H9 (cell line): ENCODE measurements around the gene PIP5K1C. TPM values are rescaled to one million over a fixed set of nuclear protein-coding genes. Genes with fewer than 3 reads are reported as not detected.

Experiments
- DNase-seq: peaks from one replicate; pipeline ENCODE4 v3.0.0-alpha.2; 2017
- H2AFZ ChIP-seq: one replicate; pipeline ENCODE4 v1.6.1; 2013; ENCODE audit warnings: mild to moderate bottlenecking, low read length, control low read depth, moderate library complexity
- H2AK5ac ChIP-seq: 2 replicates; pipeline ENCODE4 v1.6.1; 2013; ENCODE audit warnings: low read length, control low read depth, mixed read lengths; ENCODE audit not compliant: insufficient read length
- H2BK120ac ChIP-seq: one replicate; pipeline ENCODE4 v1.6.1; 2013; ENCODE audit warnings: low read depth, mild to moderate bottlenecking, low read length, control low read depth, inconsistent platforms; ENCODE audit not compliant: poor library complexity, severe bottlenecking
- H2BK12ac ChIP-seq: 2 replicates; pipeline ENCODE4 v1.6.1; 2013; ENCODE audit warnings: low read length, control low read depth, mixed read lengths, low read depth; ENCODE audit not compliant: insufficient read length
- H2BK15ac ChIP-seq: 2 replicates; pipeline ENCODE4 v1.6.1; 2013; ENCODE audit warnings: low read depth, low read length, control low read depth
- H2BK20ac ChIP-seq: one replicate; pipeline ENCODE4 v1.6.1; 2013; ENCODE audit warnings: low read depth, mild to moderate bottlenecking, low read length, control low read depth, inconsistent platforms; ENCODE audit not compliant: poor library complexity, severe bottlenecking
- H2BK5ac ChIP-seq: 2 replicates; pipeline ENCODE4 v1.6.1; 2013; ENCODE audit warnings: low read length, control low read depth, mixed read lengths; ENCODE audit not compliant: insufficient read length
- H3K14ac ChIP-seq: 2 replicates; pipeline ENCODE4 v1.6.1; 2013; ENCODE audit warnings: low read length, control low read depth; ENCODE audit not compliant: insufficient read depth
- H3K18ac ChIP-seq: 2 replicates; pipeline ENCODE4 v1.6.1; 2013; ENCODE audit warnings: low read depth, mild to moderate bottlenecking, mixed read lengths, low read length, control low read depth; ENCODE audit not compliant: insufficient read length
- H3K23ac ChIP-seq: 2 replicates; pipeline ENCODE4 v1.6.1; 2013; ENCODE audit warnings: low read length, control low read depth, mixed read lengths, low read depth; ENCODE audit not compliant: insufficient read length
- H3K23me2 ChIP-seq: 2 replicates; pipeline ENCODE4 v1.6.1; 2013; ENCODE audit warnings: low read depth, mild to moderate bottlenecking, mixed read lengths, low read length, control low read depth; ENCODE audit not compliant: insufficient read length, poor library complexity, severe bottlenecking
- H3K27ac ChIP-seq: 2 replicates; pipeline ENCODE4 v1.5.1; 2013; ENCODE audit warnings: low read length, control low read depth, mixed read lengths, low read depth; ENCODE audit not compliant: insufficient read length
- H3K27me3 ChIP-seq: 2 replicates; pipeline ENCODE4 v1.6.1; 2013; ENCODE audit warnings: low read length, control low read depth, inconsistent platforms; ENCODE audit not compliant: insufficient read depth
- H3K4ac ChIP-seq: 2 replicates; pipeline ENCODE4 v1.6.1; 2013; ENCODE audit warnings: low read depth, mild to moderate bottlenecking, control low read depth, inconsistent platforms, low read length, moderate library complexity
- H3K4me1 ChIP-seq: 2 replicates; pipeline ENCODE4 v1.6.1; 2013; ENCODE audit warnings: low read length, control low read depth, inconsistent platforms; ENCODE audit not compliant: insufficient read depth
- H3K4me2 ChIP-seq: 2 replicates; pipeline ENCODE4 v1.6.1; 2013; ENCODE audit warnings: low read length, control low read depth, mixed read lengths; ENCODE audit not compliant: insufficient read length, insufficient read depth
- H3K56ac ChIP-seq: 2 replicates; pipeline ENCODE4 v1.6.1; 2013; ENCODE audit warnings: low read depth, mild to moderate bottlenecking, mixed read lengths, low read length, control low read depth; ENCODE audit not compliant: insufficient read length
- H3K79me1 ChIP-seq: 2 replicates; pipeline ENCODE4 v1.6.1; 2013; ENCODE audit warnings: low read depth, mild to moderate bottlenecking, moderate library complexity, low read length, control low read depth, inconsistent platforms; ENCODE audit not compliant: insufficient read depth, poor library complexity, severe bottlenecking
- H3K79me2 ChIP-seq: 2 replicates; pipeline ENCODE4 v1.6.1; 2013; ENCODE audit warnings: low read length, control low read depth, inconsistent platforms; ENCODE audit not compliant: insufficient read depth
- H3K9ac ChIP-seq: 2 replicates; pipeline ENCODE4 v1.6.1; 2013; ENCODE audit warnings: low read length, control low read depth, mixed read lengths; ENCODE audit not compliant: insufficient read length; ENCODE audit errors: extremely low read depth
- H3K9me3 ChIP-seq: one replicate; pipeline ENCODE4 v1.6.1; 2013; ENCODE audit warnings: low read depth, low read length, inconsistent platforms; ENCODE audit not compliant: control insufficient read depth
- H3T11ph ChIP-seq: one replicate; pipeline ENCODE4 v1.6.1; 2013; ENCODE audit warnings: mild to moderate bottlenecking, low read length, control low read depth, inconsistent platforms
- H4K20me1 ChIP-seq: one replicate; pipeline ENCODE4 v1.6.1; 2013; ENCODE audit not compliant: control insufficient read depth, insufficient read length, insufficient read depth
- H4K5ac ChIP-seq: 2 replicates; pipeline ENCODE4 v1.6.1; 2013; ENCODE audit warnings: low read depth, mild to moderate bottlenecking, mixed read lengths, low read length, control low read depth; ENCODE audit not compliant: insufficient read length
- H4K8ac ChIP-seq: replicated peaks from 2 replicates; pipeline ENCODE4 v1.6.1; 2013; ENCODE audit warnings: low read length, control low read depth, mixed read lengths, low read depth; ENCODE audit not compliant: insufficient read length
- H4K91ac ChIP-seq: 2 replicates; pipeline ENCODE4 v1.6.1; 2013; ENCODE audit warnings: low read depth, mild to moderate bottlenecking, moderate library complexity, mixed read lengths, low read length, control low read depth; ENCODE audit not compliant: insufficient read length
- H3K27ac Mint-ChIP-seq, 3 experiments: 2 replicates in 2 of 3; 3 replicates in 1 of 3; pipeline ENCODE4 v1.8.0; 2020 to 2021; ENCODE audit warnings: mixed read lengths in 3 of 3, mild to moderate bottlenecking in 1 of 3, moderate library complexity in 1 of 3
- H3K27me3 Mint-ChIP-seq: 2 replicates; pipeline ENCODE4 v1.8.0; 2021; ENCODE audit warnings: low read depth, mild to moderate bottlenecking, moderate library complexity, mixed read lengths
- H3K36me3 Mint-ChIP-seq, 3 experiments: 2 replicates in 2 of 3; 3 replicates in 1 of 3; pipeline ENCODE4 v1.8.0; 2020 to 2021; ENCODE audit warnings: low read depth in 3 of 3, mixed read lengths in 3 of 3; ENCODE audit not compliant: insufficient read depth in 1 of 3
- H3K4me1 Mint-ChIP-seq, 2 experiments: 2 replicates each; pipeline ENCODE4 v1.8.0; 2020; ENCODE audit warnings: mixed read lengths in 2 of 2
- H3K4me3 Mint-ChIP-seq, 2 experiments: 2 replicates in 1 of 2; 3 replicates in 1 of 2; pipeline ENCODE4 v1.8.0; 2020 to 2021; ENCODE audit warnings: mild to moderate bottlenecking in 2 of 2, mixed read lengths in 2 of 2, moderate library complexity in 1 of 2
- H3K9me3 Mint-ChIP-seq, 2 experiments: 2 replicates in 1 of 2; 3 replicates in 1 of 2; pipeline ENCODE4 v1.8.0; 2020; ENCODE audit warnings: mild to moderate bottlenecking in 2 of 2, mixed read lengths in 2 of 2, moderate library complexity in 1 of 2
- WGBS: extraction: QIAGEN DNeasy Blood & Tissue Kit; methylation state at CpG from one replicate; pipeline ENCODE4 v1.1.7; 2013; ENCODE audit warnings: missing lambda C conversion rate, low lambda C conversion rate, mixed read lengths; ENCODE audit not compliant: insufficient read length; ENCODE audit errors: extremely low coverage; 5-methylcytosine and 5-hydroxymethylcytosine counted together
- total RNA-seq: library from RNA; stranded (reverse); gene quantifications from 2 replicates; pipeline ENCODE4 v1.2.1, GENCODE V29; 2021
- TF ChIP-seq, protein P1 (sequence below): fragments of 200-600 bp; sonication (generic); conservative IDR thresholded peaks from 3 replicates; pipeline ENCODE4 v1.8.0; 2021; ENCODE audit warnings: antibody characterized with exemption, mild to moderate bottlenecking

PIP5K1C gene
- total RNA-seq, 1 experiment from 2014 or later, result 41.7 TPM

DNA sequence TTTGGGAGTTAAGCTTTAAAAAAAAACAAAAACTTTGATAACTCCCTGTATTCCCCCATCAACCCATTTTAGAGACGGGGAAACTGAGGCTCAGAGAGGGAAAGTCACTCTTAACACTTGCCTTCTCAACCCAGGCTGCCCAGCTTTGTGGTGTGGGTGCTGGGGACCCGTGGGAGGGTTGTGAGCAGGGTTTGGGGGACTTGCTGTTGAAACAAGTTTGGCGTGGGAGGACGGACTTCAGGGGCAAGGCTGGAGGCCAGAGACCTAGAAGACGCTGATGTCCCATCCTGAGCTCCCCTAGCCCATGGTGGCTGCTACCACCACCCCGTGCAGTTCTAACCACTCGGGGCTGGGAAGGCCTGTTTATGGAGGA lies 72.9 kb downstream of the PIP5K1C start:
- Histone ChIP-seq H2BK120ac (no peak overlapping the region), H3K23ac (no peak overlapping the region), H3K14ac (no peak overlapping the region; the same call in 1 of the 2 replicates), H4K5ac (no peak overlapping the region), H3K79me1 (no peaks in the 10 kb centered on the region), H2AFZ (no peak overlapping the region), H2BK12ac (no peak overlapping the region), H4K20me1 (no peaks in the 10 kb centered on the region), H3K27ac (no peak overlapping the region), H3K18ac (no peak overlapping the region), H2AK5ac (no peak overlapping the region), H3K56ac (no peak overlapping the region), H3K27me3 (no peaks in the 10 kb centered on the region), H3K4me2 (no peak overlapping the region), H3K4me1 (0 out of 2 replicates have a peak, but pooled peaks cover 2% of the 10 kb centered on the region), H4K8ac (no peak overlapping the region), H3K79me2 (peaks cover 7% of the 10 kb centered on the region; the same call in 1 of the 2 replicates), H3T11ph (no peak overlapping the region), H2BK15ac (no peak overlapping the region), H2BK5ac (no peak overlapping the region), H3K9me3 (no peaks in the 10 kb centered on the region), H4K91ac (no peak overlapping the region), H2BK20ac (no peak overlapping the region), H3K23me2 (peaks cover 5% of the 10 kb centered on the region), H3K4ac (no peak overlapping the region), H3K9ac (no peak overlapping the region)
- no peaks in the 10 kb centered on the region for H3K9me3 Mint-ChIP-seq
- H3K27me3 Mint-ChIP-seq, result no peaks in the 10 kb centered on the region; the same call in 1 of the 2 replicates
- peak overlapping the region; percentile 96 to 97; a peak in 3 of 5 replicates for H3K4me3 Mint-ChIP-seq
- H3K27ac Mint-ChIP-seq, result no peak overlapping the region
- peaks cover 4 to 13% of the 10 kb centered on the region in 2 experiments for H3K4me1 Mint-ChIP-seq
- H3K36me3 Mint-ChIP-seq, result peaks cover 4 to 13% (median 11%) of the 10 kb centered on the region in 3 experiments; a peak in 6 of 7 replicates
- WGBS, result no CpG with 5 or more reads among the region's 7 CpGs
- TF ChIP-seq, protein P1, sequence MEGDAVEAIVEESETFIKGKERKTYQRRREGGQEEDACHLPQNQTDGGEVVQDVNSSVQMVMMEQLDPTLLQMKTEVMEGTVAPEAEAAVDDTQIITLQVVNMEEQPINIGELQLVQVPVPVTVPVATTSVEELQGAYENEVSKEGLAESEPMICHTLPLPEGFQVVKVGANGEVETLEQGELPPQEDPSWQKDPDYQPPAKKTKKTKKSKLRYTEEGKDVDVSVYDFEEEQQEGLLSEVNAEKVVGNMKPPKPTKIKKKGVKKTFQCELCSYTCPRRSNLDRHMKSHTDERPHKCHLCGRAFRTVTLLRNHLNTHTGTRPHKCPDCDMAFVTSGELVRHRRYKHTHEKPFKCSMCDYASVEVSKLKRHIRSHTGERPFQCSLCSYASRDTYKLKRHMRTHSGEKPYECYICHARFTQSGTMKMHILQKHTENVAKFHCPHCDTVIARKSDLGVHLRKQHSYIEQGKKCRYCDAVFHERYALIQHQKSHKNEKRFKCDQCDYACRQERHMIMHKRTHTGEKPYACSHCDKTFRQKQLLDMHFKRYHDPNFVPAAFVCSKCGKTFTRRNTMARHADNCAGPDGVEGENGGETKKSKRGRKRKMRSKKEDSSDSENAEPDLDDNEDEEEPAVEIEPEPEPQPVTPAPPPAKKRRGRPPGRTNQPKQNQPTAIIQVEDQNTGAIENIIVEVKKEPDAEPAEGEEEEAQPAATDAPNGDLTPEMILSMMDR, result no peak
- no peak for DNase-seq
